Measurements from ENCODE around the gene SLC15A1.

DNA sequence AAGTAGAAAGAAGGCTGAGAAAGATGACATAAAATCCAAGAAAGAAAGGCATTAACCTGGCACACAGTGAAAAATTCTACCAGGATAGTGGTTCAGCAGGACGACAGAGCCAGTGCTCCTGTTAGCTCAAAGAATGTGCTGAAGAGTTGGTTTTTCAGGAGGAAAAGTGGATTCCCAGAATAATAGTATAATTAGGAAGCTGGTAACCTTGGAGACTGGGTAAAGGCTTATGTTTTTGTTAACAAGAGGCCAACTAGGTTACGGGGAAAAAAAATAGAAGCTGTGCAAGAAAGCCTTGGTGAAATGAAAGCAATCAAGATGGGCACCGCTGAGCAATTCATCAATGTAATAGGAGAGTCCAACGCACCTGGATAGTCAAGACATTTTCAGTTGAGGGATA, 54.7 kb downstream of the SLC15A1 start:
- TF ChIP-seq, protein P1, sequence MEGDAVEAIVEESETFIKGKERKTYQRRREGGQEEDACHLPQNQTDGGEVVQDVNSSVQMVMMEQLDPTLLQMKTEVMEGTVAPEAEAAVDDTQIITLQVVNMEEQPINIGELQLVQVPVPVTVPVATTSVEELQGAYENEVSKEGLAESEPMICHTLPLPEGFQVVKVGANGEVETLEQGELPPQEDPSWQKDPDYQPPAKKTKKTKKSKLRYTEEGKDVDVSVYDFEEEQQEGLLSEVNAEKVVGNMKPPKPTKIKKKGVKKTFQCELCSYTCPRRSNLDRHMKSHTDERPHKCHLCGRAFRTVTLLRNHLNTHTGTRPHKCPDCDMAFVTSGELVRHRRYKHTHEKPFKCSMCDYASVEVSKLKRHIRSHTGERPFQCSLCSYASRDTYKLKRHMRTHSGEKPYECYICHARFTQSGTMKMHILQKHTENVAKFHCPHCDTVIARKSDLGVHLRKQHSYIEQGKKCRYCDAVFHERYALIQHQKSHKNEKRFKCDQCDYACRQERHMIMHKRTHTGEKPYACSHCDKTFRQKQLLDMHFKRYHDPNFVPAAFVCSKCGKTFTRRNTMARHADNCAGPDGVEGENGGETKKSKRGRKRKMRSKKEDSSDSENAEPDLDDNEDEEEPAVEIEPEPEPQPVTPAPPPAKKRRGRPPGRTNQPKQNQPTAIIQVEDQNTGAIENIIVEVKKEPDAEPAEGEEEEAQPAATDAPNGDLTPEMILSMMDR (conservative IDR thresholded peaks at IDR 0.05), result no peak
- TF ChIP-seq ZFX (IDR thresholded peaks at IDR 0.05), result no peak
